ENCODE measurements around the gene PPP1R1C.

Gene PPP1R1C

DNA sequence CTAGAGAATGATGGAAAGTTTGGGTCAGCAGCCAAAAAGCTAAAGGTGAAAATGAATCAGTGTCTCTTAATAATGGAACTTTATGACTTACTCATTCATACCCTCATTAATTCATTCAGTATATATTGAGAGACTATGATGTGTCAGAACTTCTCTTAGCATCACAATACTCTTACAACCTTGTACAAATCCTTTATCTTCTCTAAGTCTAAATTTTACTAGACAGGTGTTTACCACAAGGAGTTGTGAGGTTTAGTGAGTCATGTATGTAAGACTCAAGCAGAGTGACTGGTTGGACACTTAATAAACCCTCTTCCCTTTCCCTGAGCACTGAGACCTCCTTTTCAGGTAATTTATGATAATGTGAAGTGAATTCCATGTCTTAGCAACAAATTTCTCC is 129.6 kb downstream of the PPP1R1C start:
- TF ChIP-seq ZNF274 (IDR thresholded peaks at IDR 0.05; ENCODE audit: low read depth, low read length): no peak
- no peak overlapping the region for H3K4me3 ChIP-seq (ENCODE audit: low read length)

- TF ChIP-seq ZNF274 (IDR thresholded peaks at IDR 0.05; ENCODE audit: low read depth, low read length): no peak
- H3K4me3 ChIP-seq (ENCODE audit: low read length): no peak overlapping the region
These were observed 131.1 kb downstream of the PPP1R1C start for GRCh38 chr2:182116774-182117173.

DNA sequence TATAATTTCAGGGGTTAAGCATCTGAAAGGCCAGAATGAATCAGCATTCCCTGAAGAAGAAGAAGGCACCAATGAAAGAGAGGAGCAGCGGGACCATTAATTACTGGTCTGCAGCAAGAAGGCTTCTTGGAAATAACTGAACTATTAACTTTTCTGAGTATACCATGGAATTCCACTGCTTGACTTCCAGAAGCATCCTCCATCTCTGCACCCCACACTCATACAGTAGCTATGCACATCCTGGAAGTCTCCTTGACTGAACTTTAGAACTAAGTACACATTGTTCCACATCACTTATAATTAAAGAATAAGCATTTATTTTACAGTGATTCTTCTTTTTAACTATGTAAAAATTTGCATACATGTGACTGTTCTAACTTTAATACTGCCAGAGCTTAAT is 131.5 kb downstream of the PPP1R1C start:
- no peak for TF ChIP-seq ZNF274 (IDR thresholded peaks at IDR 0.05; ENCODE audit: low read depth, low read length)

GRCh38 chr2:182128821-182129707 is 143.4 kb downstream of the PPP1R1C start:
- H3K4me3 ChIP-seq (ENCODE audit: low read length): no peak overlapping the region
- TF ChIP-seq ZNF274 (IDR thresholded peaks at IDR 0.05; ENCODE audit: low read depth, low read length): no peak

More for the DNA sequence above, 131.5 kb downstream of the PPP1R1C start:
- no peak overlapping the region for H3K4me3 ChIP-seq (ENCODE audit: low read length)

DNA sequence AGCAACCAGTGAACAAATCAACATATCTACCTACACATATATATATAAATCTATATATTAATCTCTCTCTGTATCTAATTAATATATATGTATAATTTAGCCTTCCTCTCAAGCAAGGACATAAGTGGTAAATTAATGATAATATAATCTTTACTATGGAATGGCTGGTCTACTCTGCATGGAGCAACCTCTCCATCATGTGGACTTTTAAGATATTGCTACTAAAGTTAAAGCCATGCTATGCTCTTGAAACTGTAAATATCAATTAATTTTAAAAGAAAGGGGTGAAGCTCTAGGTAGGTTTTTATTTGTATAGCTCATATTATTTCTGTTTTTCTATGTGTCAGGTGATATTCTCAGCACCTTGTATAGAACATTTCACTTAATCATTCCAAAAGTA is 147.0 kb downstream of the PPP1R1C start:
- TF ChIP-seq ZNF274 (IDR thresholded peaks at IDR 0.05; ENCODE audit: low read depth, low read length): no peak
- H3K4me3 ChIP-seq (ENCODE audit: low read length): no peak overlapping the region

DNA sequence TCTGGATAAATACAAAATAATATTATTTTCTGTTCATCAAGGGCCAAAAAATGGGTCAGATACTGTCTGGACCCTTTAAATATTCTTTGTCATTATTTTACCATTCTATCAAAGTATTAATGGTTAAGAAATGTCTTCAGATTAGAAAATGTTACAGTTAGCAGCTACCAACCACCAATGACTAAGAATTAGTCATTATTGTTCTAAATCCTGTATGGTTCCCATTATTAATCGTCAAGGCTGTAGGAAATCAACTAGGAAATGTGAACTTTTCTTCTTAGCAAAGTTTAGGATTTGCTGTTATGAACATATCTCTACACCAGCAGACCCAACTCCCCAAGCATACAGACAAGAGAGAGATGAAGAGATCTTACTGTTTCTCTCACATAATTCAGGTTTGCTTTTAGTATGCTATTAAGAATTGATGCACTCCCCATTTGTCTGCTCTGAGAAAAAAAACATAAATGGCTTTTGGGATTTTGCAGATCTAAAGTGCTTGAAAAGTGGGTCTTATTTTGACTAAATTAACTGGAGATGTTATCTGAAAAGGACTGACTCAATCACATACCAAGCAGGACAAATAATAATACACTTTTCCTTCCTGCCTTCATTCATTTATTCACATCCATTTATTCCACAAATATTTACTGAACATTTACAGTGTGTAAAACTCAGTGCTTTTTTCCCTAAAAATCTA is 147.7 kb downstream of the PPP1R1C start:
- TF ChIP-seq ZNF274 (IDR thresholded peaks at IDR 0.05; ENCODE audit: low read depth, low read length): no peak

DNA sequence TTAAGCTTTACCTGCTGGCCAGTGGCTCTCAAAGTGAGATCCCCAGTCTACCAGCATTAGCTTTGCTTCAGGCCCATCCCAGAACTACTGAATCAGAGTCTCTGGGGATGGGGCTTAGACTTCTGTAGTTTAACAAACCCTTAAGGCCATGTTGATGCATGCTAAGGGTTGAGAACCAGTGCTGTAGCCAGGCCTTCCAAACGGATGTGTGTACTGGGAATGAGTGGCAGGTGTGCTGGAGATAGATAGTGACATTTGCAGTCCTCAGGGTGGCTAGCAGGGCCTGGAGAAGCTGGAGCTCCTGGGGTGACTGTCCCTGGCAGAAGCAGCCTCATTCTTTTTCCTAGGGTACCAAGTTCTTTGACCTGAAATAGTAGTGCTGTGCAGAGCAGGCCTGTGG is 148.5 kb downstream of the PPP1R1C start:
- TF ChIP-seq ZNF274 (IDR thresholded peaks at IDR 0.05; ENCODE audit: low read depth, low read length): no peak
- H3K4me3 ChIP-seq (ENCODE audit: low read length): no peak overlapping the region

More for the DNA sequence above, 147.7 kb downstream of the PPP1R1C start:
- no peak overlapping the region for H3K4me3 ChIP-seq (ENCODE audit: low read length)

DNA sequence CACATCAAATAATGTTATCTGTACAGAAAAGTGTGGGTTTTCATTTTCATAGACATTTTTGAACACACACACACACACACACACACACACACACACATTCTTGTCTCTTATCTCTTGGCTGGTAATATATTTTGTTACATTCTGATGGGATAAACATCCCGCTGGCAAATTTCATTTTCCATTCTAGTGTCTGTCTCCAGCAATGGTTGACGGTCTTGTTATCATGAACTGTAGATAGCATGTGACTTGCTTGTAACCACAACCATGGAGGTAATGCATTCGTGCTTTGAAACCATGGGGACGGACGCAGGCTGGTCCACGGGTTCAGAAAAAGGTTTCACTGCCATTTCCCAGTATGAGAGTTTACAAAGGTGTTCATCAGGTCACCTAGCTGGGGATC is 156.4 kb downstream of the PPP1R1C start:
- no peak overlapping the region for H3K4me3 ChIP-seq (ENCODE audit: low read length)
- TF ChIP-seq ZNF274 (IDR thresholded peaks at IDR 0.05; ENCODE audit: low read depth, low read length): no peak

- H3K4me3 ChIP-seq (ENCODE audit: low read length): no peak overlapping the region
- no peak for TF ChIP-seq ZNF274 (IDR thresholded peaks at IDR 0.05; ENCODE audit: low read depth, low read length)
These were observed 158.6 kb downstream of the PPP1R1C start for GRCh38 chr2:182144041-182144775.

DNA sequence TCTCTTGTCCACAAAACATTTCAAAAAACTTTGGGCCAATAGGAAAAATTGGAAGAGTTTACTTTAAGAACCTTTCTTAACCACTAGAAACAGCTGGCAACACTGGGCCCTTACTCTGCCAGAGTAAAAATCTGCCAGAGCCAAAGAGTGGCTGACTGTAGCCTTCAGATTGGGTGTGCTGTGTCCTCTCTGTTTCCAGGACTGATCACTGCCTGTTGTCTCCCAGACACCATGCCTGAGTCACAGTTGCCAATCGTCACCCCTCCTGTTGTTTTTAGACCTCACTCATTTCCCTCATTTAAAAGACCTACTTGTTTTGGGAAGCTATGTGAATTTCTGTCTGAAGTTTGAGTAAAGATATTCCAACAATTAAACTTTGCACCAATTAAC is 159.1 kb downstream of the PPP1R1C start:
- H3K4me3 ChIP-seq (ENCODE audit: low read length): no peak overlapping the region
- no peak for TF ChIP-seq ZNF274 (IDR thresholded peaks at IDR 0.05; ENCODE audit: low read depth, low read length)

DNA sequence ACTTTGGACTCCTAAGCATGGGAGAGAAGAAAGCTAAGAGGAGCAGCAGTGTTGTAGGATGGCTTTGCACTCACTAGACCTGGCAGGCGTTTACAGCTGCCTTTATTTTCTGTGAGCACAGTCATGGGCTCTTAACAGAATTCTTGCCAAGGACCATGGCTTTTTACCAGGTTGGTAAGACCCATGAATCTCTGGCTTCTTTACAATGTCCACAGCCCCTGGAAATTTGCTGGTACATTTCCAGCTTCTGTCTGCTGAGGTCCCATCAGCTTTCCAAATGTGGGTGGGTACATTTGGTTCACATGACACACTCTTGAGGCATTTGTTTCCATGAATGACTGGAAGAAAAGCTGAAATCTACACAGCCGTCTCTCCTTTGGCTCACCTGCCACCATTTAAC is 162.7 kb downstream of the PPP1R1C start:
- no peak overlapping the region for H3K4me3 ChIP-seq (ENCODE audit: low read length)
- no peak for TF ChIP-seq ZNF274 (IDR thresholded peaks at IDR 0.05; ENCODE audit: low read depth, low read length)

DNA sequence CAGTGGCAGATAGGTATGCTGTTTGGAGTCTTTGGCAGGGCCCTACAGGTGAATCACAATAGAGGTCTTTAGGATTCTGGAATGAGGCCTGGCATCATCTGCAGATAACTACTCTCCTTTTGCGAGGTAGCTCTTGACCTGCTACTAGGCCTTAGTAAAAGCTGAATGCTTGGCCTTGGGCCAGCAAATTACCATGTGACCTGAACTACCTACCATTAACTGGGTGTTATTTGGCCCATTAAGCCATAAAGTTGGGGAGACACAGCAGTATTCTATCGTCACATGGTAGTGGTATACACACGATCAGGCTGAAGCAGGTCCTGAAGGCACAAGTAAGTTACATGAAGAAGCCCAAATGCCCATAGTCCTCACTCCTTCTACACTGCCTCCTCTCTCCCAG is 178.2 kb downstream of the PPP1R1C start:
- no peak overlapping the region for H3K4me3 ChIP-seq (ENCODE audit: low read length)
- TF ChIP-seq ZNF274 (IDR thresholded peaks at IDR 0.05; ENCODE audit: low read depth, low read length): no peak

DNA sequence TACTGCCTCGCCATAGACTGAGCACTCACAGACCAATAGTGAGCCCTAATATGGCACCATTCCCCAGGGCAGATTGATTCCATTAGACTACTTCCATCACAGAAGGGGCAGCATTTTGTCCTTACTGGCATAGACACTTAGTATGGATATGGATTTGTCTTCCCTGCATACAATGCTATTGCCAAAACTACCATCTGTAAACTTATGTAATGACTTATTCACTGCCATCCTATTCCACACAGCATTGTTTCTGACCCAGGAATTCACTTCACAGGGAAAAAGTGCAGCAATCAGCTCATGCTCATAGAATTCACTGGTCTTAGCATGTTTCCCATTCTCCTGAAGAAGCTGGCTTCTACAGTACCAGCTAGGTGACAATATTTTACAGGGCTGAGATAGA is 179.0 kb downstream of the PPP1R1C start:
- TF ChIP-seq ZNF274 (IDR thresholded peaks at IDR 0.05; ENCODE audit: low read depth, low read length): no peak
- no peak overlapping the region for H3K4me3 ChIP-seq (ENCODE audit: low read length)

DNA sequence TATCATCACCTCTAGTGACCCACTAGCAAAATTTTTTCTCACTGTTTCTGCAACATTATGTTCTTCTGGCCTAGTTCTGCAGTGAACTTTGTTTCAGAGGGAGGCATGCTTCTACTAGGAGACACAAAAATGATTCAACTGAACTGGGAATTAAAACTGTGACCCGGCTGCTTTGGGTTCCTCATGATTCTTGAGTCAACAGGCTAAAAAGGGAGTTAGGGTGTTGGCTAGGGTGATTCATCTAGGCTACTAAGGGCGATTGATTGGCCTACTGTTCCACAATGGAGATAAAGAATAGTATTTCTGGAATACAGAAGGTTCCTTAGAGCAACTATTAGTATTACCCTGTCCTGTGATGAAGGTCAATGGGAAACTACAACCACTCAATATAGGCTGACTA is 179.5 kb downstream of the PPP1R1C start:
- no peak overlapping the region for H3K4me3 ChIP-seq (ENCODE audit: low read length)
- no peak for TF ChIP-seq ZNF274 (IDR thresholded peaks at IDR 0.05; ENCODE audit: low read depth, low read length)

All from GM08714 (cell line).